HG03354 (cell line): Measurements from ENCODE around the gene DNAAF3.
"Not testable (repeated sequence)": the region's sequence is repeated elsewhere in the genome, so short reads cannot be mapped to it uniquely, and the experiment has no call there.

Experiments
- ATAC-seq: cut with Tn5 transposase; IDR thresholded peaks from one replicate; pipeline ENCODE4 v1.9.1; 2021; ENCODE audit warnings: mild to moderate bottlenecking; ENCODE audit not compliant: unreplicated experiment, poor library complexity, severe bottlenecking

The DNAAF3 gene

DNA sequence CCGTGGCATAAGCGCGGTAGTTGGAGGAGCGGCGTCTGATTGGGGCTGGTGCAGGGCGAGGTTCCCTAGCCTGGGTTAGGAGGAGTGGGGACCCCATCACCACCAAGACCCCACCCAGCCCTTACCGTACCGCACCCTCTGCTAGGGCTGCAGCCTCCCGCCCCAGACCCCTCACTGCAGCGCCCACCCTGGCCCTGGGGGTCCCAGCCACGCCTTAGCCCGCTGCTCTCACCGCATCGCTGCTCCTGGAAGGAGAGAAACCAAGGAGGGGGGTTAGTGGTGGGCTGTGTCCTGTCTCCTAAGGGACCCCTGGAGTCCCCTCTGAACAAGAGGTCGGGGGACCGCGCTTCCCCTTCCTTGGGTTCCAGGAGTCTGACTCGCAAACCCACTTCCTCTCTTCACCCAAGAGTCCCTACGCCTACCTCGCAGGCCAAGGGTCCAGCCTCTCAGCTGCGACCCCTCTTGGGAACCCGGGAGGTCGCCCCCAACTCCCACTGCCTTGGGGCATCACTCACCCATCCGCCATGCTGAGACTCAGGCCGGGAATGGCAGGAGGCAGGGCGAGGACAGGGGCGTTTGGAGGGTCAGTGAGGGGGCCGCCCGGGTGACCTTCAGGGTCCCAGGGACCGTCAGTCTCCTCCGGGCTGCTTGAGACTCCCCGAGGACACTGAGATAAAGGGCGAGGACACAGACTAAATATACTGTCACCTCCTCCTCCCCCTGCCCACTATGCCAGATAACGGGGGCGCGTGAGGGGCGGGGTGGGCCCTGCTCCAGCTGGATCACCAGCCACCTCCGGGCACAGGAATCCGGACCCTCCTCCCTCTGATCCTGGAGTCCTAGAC is 9.1 kb downstream of the DNAAF3 start, which contains the start of gene TNNI3:
Gene TNNI3 (minus strand): TSS at position 669 of the 845 bp plus-strand sequence. CDS start 143 bp downstream, at position 526.
- no peak for ATAC-seq

DNA sequence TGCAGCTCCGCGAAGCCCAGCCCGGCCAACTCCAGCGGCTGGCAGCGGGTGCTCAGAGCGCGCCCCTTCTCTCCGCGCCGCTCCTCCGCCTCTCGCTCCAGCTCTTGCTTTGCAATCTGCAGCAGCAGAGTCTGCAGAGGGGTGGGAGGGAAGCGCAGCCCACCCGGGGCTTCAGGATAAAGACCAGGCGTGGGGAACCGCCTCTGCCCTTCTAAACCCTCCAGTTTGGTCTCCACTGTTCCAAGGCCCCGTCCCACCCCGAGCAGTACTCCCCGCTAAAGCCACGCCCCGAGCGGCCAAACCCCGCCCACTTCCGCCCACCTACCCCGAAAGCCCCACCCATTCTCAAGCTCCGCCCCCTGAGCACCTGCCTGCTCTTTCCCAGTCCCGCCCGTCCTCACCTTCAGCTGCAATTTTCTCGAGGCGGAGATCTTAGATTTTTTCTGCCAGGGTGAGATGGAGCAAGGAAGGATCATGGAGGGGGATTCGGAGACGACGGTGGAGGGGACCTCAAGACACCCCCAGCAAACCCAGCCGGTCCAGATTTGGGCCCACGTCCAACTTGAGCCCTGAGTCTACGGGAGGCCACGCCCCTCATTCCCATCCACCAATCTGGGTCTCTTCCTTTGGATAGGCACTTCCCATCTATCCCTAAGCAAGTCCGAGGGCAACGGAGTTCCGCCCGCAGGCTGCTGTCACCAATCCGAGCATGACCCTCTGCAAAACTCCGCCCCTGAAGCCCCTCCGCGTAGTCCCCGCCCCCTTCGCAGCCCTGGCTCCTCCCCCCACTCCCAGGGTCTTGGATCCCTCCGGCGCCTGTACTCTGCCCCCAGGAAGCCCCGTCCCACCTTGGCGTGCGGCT is 10.0 kb downstream of the DNAAF3 start:
- ATAC-seq = no peak

DNA sequence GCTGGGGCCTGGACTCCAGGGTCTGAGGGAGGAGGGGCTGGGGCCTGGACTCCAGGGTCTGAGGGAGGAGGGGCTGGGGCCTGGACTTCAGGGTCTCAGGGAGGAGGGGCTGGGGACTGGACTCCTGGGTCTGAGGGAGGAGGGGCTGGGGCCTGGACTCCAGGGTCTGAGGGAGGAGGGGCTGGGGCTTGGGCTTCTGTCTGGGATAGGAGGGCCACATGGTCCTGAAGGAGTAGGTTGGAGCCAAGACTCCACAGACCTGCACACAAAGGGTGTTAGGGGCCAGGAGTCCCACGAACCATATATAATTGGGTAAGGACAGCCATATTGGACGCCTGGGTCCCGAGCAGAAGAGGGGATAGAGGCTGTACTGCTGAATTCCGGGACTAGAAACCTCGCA is 10.6 kb downstream of the DNAAF3 start:
- ATAC-seq = not testable (repeated sequence)

DNA sequence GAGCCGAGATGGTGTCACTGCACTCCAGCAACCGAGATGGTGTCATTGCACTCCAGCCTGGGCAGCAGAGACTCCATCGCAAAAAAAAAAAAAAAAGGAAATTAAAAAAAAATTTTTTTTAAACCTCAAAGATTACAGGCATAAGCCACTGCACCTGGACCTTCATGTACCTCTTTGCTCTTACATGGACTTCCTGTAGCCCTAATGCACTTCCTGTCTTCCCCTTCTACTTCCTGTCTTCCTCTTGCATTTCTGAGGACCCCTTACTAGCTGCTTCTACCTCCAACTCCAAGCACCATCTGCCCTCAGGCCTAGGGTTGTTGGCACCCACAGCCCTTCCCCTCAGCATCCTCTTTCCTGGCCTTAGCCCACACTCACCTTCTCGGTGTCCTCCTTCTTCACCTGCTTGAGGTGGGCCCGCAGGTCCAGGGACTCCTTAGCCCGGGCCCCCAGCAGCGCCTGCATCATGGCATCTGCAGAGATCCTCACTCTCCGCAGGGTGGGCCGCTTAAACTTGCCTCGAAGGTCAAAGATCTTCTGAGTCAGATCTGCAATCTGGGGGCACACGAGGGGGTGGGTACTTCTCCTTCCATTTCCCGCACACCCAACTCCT is 12.7 kb downstream of the DNAAF3 start:
- no peak for ATAC-seq

DNA sequence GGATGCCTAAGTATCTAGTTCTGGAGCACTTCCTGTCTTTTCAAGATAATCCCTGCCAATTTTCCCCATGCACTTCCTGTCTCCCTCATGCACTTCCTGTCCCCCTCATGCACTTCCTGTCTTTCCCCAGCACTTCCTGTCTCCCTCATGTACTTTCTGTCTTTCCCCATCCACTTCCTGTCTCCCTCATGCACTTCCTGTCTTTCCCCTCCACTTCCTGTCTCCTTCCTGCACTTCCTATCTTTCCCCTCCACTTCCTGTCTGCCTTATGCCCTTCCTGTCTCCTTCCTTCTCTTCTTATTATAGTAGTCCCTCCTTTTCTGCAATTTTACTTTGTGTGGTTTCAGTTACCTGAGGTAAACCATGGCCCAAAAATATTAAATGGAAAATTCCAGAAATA is 14.4 kb downstream of the DNAAF3 start:
- no peak for ATAC-seq

DNA sequence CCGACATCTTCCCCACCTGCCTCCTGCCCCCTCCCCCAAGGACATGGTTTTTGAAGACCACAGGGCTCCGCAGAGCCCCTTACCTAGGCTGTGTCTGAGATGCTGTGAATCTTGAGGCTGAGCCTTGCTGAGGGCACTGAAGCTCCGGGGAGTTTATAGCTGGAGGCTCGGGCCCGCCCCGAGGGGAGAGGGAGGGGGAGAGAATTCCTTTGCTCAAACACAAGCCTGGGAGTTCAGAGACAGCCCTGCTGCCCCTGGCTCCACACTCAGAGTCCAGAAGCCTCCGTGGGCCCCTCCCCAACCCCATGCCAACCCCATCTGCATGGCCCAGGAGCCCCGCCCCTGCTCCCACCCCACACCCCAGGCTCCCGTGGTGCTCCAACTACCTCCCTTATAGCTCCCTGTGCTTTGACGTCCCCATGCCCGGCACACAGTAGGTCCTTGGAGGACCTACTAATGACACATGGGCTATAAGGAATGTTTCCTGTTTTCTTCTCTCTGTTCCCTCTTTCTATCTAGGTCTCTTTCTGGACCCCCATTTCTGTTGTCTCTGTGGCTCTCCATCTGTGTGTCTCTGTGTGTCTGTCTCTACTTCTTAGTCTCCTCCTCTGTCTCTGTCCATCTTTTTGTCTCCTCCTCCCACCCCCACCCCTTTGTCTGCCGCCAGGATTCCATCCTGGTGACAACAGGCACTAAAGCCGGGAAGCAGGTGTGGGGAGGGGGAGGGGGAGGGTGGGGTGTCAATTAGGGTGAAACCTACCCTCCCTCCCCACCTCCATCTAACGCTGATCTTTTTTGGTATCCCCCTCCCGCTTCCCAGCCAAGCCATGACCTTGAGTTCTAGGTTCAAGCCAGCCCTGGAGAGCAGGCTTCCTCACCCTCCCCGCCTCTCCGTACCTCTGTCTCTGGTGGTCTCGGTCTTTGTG is 17.1 kb downstream of the DNAAF3 start, which contains the start of gene TNNT1:
Gene TNNT1 (minus strand): TSS at position 129 of the 926 bp plus-strand sequence. CDS start 2,049 bp downstream, outside the sequence.
- ATAC-seq = no peak

DNA sequence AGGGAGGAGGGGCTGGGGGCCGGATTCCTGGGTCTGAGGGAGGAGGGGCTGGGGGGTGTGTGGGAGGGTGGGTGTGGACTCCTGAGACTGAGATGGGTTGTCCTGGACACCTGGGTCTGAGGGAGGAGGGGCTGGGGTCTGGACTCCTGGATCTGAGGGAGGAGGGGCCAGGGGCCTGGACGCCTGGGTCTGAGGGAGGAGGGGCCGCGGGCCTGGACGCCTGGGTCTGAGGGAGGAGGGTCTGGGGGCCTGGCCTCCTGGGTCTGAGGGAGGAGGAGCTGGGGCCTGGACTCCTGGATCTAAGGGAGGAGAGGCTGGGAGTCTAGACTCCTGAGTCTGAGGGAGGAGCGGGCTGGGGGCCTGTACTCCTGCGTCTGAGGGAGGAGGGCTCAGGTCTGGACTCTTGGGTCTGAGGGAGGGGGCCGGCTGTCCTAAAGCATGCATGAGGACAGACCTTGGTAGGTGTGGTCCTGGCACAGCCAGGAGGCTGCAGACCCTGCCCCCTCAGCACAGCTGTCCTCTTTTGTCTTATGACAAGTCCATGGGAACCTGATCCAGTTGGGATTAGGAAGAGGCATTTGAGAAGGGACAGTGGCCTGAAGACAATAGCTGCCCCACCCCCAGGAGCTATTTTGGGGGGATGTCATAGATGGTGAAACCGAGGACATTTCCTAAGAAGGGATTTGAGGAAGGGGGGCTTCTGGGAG is 18.7 kb downstream of the DNAAF3 start:
- ATAC-seq = no peak

DNA sequence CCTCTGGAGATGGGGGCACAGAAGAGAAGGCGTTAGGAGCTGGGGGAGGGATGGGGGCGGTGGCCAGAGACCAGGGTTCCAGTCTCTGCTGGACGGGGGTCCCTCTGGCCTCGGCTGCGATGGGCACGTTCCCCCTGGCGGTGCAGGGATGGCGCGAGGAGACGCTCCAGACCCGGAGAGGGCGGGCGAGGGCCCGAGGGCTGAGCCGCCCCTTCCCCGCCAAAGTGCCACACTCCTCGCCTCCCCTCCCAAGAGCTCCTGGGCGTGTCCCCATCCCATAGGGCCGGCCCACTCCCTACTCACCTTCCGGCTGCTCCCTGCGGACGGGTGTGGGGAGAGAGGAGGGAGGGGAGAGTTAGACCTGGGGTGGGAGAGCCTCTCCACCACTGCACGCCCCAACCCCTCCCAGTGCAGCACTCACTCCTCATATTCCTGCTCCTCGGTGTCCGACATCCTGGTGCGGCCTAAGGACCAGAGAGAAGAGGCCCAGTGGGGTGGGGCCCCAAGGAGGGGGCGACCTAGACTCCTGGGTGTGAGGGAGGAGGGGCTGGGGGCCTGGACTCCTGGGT is 19.6 kb downstream of the DNAAF3 start:
- ATAC-seq = no peak

DNA sequence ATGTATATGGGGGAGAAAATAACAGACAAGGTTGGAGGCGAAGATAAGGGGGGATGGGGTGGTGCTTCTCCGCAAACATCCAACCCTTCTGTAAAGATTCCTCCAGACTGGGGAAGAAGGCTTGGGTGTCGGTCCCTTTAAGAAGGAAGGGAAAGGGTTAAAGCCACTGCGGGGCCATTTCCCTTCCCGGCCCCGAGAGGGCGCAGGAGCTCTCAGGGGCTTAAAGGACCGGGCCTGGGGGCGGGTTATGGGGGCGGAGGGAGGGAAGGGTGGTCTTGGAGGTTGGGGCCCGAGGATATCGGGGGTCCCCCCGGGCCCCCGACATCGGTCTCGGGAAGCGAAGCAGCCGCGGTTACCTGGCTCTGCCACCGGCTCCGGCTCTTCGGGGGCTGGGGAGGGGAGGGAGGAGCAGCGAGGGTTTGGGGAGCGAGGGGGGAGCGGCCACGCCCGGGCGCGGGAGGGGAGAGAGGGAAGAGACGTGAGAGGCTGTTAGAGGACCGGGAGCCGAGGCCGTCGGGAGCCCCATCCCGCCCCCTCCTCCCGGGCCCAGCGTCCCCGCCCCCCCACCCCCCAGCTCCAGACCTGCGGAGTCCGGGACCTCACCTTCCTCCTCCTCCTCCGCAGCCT is 20.2 kb downstream of the DNAAF3 start:
- no peak for ATAC-seq

DNA sequence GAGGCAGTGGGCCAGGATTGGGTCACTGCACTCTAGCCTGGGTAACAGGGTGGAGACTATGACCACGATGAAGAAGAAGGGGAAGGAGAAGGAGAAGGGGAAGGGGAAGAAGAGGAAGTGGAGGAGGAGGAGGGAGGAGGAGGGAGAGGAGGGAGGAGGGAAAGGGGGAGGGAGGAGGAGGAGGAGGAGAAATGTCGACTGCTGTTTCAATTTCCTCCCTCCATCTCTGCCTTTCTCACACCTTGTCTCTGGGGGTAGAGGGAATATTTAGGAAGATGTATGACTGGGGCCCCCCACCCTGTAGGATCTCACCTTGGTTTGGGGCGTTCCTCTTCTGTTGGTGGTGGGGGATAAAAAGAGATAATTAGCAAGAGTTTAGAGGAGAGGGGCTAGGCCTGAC is 21.2 kb downstream of the DNAAF3 start:
- no peak for ATAC-seq

DNA sequence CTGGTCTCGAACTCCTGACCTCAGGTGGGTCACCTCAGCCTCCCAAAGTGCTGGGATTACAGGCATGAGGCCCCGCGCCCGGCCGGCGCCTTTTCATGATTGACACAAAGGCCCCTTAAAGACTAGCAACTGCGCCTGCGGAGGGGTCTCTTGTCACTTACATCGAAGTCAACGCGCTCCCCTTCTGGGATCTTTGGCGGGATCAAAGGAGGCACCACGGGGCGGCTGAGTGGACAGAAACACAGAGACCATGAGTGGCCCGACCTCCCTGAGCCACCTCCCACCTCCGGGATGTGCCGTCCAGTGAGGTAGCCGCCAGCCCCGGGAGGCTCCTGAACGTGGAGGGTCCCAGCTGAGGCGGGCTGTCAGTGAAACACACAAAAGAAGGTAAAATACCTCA is 24.7 kb downstream of the DNAAF3 start:
- ATAC-seq = no peak

DNA sequence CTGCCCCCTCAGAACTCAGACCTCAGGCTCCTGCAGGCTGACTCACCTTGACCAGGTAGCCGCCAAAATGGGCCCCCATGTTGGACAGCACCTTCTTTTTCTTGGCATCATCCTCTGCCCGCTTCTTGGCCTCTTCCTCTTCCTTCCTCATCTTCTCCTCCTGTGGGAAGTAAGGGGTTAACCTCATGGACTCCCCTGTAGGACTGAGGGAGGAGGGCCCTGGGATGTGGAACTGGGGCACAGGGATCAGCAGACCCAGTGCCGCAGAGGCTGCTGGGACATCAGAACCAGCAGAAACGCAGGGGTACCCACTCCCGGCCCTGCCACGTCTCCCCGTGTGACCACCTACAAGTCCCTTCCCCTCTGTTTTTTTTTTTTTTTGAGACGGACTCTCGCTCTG is 28.5 kb downstream of the DNAAF3 start:
- no peak for ATAC-seq

DNA sequence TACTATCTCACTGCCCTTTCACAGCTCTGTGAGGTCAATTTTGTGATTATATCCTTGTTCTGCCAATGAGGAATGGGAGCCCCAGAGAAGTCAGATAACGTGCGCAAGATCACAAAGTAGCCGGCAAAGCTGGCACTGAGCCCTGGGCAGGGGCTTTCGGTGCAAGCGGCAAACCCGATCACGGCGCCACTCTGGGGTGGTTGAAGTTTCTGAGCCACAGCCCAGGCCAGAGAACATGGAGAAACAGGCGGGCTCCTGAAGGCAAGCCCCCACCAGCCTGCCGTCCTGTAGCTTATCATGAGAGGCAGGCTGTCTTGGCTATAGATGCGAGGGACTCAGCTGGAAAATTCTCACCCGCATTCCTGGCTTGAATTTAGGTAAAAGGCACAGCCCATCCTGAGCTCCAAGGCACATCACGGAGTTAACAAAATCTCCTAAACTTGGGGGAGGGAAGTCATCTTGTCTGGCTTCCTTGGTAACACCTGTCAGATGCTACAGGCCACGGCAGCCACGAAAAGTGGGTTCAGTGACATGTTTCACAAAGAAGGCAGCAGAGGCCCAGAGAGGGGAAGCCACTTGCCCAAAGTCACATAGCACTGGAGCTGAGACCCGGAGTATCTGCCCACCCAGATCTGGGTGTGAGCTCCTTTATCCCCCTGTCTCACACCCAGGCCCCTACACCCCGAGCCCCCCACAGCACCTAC is 29.9 kb downstream of the DNAAF3 start:
- ATAC-seq = no peak

DNA sequence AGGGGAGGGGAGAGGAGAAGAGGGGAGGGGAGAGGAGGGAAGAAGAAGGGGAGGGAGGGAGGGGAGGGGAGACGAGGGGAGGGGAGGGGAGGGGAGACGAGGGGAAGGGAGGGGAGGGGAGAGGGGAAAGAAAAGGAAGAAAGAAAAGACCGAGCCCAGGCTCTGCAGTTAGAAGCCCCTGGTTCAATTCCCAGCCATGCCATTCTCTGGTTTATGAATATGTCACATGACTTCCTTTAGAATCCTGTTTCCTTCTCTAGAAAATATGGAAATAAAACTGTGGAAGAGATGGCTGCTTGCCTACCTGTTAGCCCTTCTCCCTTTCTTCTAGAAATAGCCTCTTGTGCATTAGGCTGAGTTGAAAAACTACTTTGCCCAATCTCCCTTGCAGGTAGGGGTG is 31.7 kb downstream of the DNAAF3 start:
- no peak for ATAC-seq

DNA sequence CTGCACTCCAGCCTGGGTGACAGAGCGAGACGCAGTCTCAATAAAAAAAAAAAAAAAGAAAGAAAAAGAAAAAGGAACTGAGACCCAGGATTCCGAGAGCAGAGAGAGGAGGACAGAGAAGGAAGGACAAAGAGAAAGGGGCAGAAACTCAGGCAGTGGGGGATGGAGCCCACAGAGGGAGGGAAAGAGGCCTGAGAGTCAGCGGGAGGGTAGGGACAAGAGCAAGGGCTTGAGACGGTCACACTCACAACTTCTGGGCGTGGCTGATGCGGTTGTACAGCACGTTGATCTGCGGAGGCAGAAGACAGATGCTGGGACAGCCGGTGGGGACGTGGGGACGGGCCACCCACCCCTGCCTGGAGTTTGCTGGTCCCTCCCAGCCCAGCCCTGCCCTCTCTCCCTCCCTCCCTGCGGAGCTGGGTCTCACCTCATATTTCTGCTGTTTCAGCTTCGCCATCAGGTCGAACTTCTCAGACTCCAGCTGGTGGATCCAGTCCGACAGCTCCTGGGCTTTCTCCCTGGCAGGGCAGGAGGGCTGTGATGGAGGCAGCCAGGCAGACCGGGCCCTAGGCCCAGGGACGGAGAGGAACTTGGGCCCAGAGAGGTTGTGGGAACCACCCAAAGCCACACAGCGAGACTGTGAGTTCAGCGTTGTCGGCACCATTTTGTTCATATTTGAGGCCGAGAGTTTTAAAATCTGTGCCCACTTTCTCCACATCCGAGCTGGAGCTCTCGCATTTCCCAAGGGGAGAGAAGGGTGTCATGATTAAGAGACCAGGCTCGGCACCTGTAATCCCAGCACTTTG is 32.6 kb downstream of the DNAAF3 start:
- no peak for ATAC-seq

DNA sequence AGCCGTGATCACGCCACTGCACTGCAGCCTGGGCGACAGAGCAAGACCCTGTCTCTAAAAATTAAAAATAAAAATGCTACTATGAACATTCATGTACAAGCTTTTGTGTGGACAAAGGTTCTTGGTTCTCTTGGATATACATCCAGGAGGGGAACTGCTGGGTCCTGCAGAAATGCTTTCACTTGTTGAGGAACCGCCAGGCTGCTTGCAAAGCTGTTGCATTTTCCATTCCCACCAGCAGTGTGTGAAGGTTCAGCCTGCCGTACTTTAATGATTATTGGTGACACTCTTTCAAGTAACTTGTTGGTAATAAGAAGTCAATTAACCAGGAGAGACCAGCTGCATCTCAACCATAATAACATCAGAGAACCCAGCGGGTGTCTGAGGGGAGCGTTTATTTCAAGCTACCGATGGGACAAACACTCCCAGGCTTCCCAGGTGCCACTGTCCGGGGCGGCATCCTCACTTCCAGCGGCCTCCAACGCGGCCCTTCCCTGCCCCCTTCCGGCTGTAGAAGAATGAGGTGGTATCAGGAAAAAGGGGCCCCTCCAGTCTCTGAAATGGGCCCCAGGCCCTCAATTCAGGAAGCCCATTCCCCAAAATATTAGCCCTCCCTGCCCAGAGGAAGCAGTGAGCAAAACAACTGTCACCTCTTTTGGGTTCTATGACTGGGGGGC is 33.8 kb downstream of the DNAAF3 start:
- ATAC-seq = no peak
